Coronary artery (tissue), 2 donors: Measurements from ENCODE around the gene CYP4F22.

Source experiments
- DNase-seq: peaks from one replicate; pipeline ENCODE4 v3.0.0-alpha.2; 2017; ENCODE audit warnings: low spot score
- H3K27ac ChIP-seq, 2 donors: fragments of 200-600 bp; sonication (generic); one replicate each; pipeline ENCODE4 v1.5.1; 2016 to 2019
- H3K4me3 ChIP-seq: fragments of 200-600 bp; sonication (generic); 2 replicates; pipeline ENCODE4 v1.5.1; 2016; ENCODE audit warnings: mild to moderate bottlenecking, moderate library complexity
- TF ChIP-seq, protein P1 (sequence below): fragments of 200-600 bp; sonication (generic); IDR thresholded peaks from one replicate; pipeline ENCODE4 v1.5.1; 2019; ENCODE audit warnings: antibody characterized with exemption

CYP4F22 gene

DNA sequence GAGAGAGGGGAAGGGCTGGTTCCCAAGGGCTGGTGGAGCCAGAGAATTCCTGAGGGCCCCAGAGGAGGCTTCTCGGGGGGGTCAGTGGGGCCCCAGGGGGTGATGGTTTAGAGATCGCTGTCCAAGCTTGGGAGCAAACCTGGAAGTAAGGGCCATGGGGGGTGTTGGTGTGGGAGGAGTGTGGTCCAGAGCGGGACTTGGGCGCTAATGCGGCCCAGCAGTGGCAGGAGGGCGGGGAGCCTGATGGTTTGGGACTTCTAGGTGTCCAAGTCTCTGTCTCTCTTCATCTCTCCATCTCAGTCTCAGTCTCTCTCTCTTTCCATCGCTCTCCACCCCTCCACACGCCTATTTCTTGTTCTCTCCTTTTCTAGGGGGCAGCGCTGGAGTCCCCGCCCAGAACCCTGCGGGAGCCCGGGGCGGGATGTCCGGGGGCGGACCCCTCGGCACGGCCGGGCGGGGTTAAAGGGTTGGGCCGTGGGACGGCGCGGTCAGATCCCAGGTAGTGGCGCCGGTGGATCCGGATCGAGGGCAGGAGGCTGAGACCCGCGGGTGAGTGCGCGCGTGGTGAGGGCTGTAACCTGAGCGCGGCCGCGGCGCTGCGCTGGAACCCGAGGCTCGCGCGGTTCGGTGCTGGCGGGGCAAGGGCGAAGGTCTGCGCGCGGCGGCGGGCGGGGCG is at the start of gene CYP4F22:
TSS of gene CYP4F22 (plus strand) at position 491 of the 676 bp plus-strand sequence. CDS start 16,812 bp downstream, outside the sequence.
- DNase-seq, result no peak
- TF ChIP-seq, protein P1, sequence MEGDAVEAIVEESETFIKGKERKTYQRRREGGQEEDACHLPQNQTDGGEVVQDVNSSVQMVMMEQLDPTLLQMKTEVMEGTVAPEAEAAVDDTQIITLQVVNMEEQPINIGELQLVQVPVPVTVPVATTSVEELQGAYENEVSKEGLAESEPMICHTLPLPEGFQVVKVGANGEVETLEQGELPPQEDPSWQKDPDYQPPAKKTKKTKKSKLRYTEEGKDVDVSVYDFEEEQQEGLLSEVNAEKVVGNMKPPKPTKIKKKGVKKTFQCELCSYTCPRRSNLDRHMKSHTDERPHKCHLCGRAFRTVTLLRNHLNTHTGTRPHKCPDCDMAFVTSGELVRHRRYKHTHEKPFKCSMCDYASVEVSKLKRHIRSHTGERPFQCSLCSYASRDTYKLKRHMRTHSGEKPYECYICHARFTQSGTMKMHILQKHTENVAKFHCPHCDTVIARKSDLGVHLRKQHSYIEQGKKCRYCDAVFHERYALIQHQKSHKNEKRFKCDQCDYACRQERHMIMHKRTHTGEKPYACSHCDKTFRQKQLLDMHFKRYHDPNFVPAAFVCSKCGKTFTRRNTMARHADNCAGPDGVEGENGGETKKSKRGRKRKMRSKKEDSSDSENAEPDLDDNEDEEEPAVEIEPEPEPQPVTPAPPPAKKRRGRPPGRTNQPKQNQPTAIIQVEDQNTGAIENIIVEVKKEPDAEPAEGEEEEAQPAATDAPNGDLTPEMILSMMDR, result no peak
- peak within 1 kb of the TSS; percentile 55 for H3K4me3 ChIP-seq

DNA sequence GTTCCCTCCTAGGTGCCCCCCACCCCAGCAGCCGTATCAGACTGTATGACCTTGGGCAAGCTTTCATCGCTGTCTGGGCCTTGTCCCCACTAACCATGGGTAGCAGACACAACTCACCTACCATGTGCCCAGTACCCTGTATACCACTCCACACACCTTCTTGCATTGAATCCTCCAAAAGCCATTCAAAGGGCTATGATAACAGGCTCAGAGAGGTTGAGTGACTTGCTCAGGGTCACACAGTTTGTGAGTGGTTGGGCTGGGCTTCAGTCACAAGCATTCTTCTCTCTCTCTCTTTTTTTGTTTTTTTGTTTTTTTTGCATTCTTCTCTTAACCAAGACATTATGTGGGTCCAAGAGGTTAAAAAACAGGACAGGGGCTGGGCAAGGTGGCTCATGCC is 46.6 kb upstream of the CYP4F22 start:
- DNase-seq, result no peak
- Histone ChIP-seq H3K27ac (no peak overlapping the region), H3K4me3 (no peak overlapping the region)
- TF ChIP-seq, protein P1, result no peak

More for the DNA sequence above, at the start of gene CYP4F22:
- no peak within 1 kb of the TSS for H3K27ac ChIP-seq

DNA sequence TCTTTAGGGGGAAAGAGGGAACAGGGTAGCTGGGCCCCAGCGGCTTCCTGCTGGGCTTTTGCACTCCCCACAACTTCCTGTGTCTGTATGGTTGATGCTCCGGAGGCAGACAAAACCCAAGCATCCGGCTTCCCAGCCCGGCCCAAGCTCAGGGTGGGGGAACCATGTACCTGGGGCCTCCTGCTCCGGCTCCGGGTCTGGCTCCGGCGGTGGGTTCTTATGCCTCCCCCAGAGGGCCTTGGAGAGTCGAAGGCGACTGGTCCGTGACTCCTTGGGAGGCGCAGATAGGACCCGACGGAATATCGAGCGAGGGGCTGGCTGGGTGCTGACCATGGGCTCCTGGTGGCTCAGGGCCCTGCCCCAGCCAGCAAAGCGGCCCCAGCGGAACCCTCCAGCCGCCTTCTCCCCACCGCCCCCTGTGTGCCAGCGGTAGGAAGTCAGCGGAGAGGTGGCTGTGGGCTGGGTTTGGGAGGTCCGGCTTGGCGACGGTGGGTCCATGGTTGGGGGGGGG is 44.4 kb upstream of the CYP4F22 start:
- H3K27ac ChIP-seq, result peak overlapping the region in 1 of 2 donors; percentile 51
- TF ChIP-seq, protein P1, result no peak
- DNase-seq, result no peak
- peak overlapping the region; percentile 59 for H3K4me3 ChIP-seq

DNA sequence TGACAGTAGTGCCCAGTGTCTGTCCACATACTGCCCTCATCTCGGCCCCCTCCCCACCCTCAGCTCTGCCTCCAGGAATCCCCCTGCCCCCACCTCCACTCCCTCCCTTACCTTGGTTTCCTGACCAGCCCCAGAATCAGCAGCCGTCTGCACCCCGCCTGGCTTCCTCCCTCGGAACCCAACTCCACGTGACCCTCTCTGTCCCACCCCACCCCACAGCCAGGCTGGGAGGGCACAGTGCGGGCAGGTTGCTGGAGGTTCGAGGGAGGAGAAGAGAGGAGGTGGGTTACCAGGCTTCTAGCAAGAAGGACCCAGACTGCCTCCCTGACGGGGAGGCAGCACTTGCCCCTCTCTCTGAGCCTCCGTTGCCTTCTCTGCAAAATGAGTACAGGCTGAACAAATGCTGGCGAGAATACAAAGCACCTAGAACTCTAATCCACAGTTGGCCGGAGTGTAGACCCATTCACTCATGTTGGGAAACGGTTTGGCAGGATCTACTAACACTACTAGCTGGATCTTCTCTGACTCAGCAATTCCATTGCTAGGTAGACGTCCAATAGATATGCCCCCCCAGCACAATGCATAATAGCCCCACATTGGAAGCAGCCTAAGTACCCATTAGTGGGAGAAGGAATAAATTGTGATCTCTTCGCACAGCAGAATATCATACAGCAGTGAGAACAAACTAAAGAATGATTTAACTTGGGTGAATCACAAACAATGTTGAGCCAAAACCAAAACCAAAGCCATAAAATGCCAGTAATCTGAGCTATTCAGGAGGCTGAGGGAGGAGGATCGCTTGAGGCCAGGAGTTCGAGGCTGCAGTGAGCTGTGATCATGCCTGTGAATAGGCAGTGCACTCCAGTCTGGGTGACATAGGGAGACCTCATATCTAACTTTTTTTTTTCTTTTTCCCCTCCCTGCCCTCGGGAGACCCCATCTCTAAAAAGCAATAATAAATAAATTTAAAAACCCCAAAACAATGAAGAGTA is 43.6 kb upstream of the CYP4F22 start, which contains the start of gene RASAL3:
TSS of gene RASAL3 (minus strand) at position 151 of the 992 bp plus-strand sequence. CDS start 186 bp downstream, outside the sequence.
- peak within 1 kb of the TSS in 1 of 2 donors; percentile 51 for H3K27ac ChIP-seq
- H3K4me3 ChIP-seq, result peak within 1 kb of the TSS; percentile 59
- DNase-seq, result no peak
- TF ChIP-seq, protein P1, result no peak

DNA sequence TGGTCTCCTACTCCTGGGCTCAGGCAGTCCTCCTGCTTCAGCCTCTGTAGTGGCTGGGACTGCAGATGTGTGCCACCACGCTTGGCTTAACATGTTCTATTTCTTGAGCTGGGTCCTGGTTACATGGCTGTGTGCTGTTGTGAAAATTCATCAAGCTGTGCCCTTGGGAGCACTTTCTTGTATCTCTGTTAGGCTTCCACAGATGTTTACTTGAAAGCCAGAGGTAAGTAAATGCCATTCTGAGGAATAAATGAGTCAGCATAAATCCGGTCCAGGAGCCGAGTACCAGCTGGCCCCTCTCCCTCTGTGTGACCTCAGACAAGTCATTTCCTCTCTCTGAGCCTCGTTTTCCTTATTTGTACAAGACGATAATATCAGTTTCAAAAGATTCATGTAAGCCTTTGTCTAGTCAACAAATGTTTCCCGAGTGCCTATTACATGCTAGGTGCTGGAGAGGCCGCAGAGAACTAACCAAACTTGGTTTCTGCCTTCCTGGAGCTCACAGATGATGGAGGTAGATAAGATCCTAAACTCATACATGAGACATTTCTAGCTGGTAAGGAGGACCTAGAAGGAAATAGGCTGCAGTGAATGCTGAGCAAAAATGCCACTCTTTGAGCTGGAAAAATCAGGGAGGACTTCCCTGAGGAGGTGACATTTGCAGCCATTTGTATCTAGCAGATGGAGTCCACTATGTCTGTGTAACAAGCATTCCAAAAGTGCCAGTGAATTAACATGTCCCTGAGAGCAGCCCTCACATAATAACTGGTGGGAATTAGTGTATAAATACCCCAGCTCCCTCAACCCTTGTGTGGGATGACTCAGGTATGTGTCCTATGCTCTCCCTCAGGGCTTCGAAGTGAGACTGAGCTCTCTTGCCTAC is 41.2 kb upstream of the CYP4F22 start:
- TF ChIP-seq, protein P1, result no peak
- Histone ChIP-seq H3K4me3 (no peak overlapping the region), H3K27ac (no peak overlapping the region)
- no peak for DNase-seq

DNA sequence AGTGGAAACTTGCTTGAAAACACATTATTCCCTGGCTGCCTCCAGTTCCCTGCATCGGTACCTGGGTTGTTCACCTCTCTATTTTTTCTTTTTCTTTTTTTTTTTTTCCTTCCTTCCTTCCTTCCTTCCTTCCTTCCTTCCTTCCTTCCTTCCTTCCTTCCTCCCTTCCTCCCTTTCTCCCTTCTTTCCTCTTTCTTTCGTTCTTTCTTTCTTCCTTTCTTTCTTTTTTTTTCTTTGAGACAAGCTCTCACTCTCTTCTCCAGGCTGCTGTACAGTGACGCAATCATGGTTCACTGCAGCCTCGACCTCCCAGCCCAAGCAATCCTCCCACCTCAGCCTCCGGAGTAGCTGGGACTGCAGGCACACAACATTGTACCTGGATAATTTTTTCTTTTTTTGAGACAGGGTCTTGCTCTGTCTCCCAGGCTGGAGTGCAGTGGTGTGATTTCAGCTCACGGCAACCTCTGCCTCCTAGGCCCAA is 40.6 kb upstream of the CYP4F22 start:
- TF ChIP-seq, protein P1, result no peak
- Histone ChIP-seq H3K27ac (no peak overlapping the region), H3K4me3 (no peak overlapping the region)
- DNase-seq, result no peak
